Ovary (tissue), 3 donors: ENCODE data around the gene MRTFA.

Experiments used
- CTCF ChIP-seq, 3 donors: fragments of 450-650 bp in 2 of 3; fragments of 200-600 bp in 1 of 3; IDR thresholded peaks; one replicate each; pipeline versions ENCODE4 v1.5.1 to v1.8.0; 2016 to 2022; ENCODE audit warnings: antibody characterized with exemption in 3 of 3, mild to moderate bottlenecking in 1 of 3
- EP300 ChIP-seq: sonication (generic); formaldehyde crosslinking; IDR thresholded peaks from one replicate; pipeline ENCODE4 v1.6.1; 2017; ENCODE audit warnings: antibody characterized with exemption
- POLR2A ChIP-seq: fragments of 450-650 bp; IDR thresholded peaks from one replicate; pipeline ENCODE4 v1.6.1; 2017; ENCODE audit warnings: antibody characterized with exemption, mild to moderate bottlenecking, moderate library complexity
- donor health status: DM: no; HTN: no; CAD: no.

GRCh38 chr22:40443732-40444131 lies 192.8 kb downstream of the MRTFA start:
- no peak for TF ChIP-seq EP300
- TF ChIP-seq CTCF (IDR thresholded peaks at IDR 0.05), result no peak
- no peak for TF ChIP-seq POLR2A
